Ishikawa (cell line): ENCODE measurements around the gene CDX2.

Experiments used
- CEBPB ChIP-seq: IDR thresholded peaks from 2 replicates; pipeline ENCODE4 v1.6.1; 2012
- RAD21 ChIP-seq: IDR thresholded peaks from 2 replicates; pipeline ENCODE4 v1.6.1; 2012; ENCODE audit warnings: low read depth
- TAF1 ChIP-seq: IDR thresholded peaks from 2 replicates; pipeline ENCODE4 v1.6.1; 2012; ENCODE audit warnings: low read depth, mild to moderate bottlenecking
- YY1 ChIP-seq: IDR thresholded peaks from 2 replicates; pipeline ENCODE4 v1.6.1; 2012; ENCODE audit warnings: low read depth

GRCh38 chr13:27966641-27967202 is 2.4 kb downstream of the CDX2 start:
- TF ChIP-seq TAF1 (no peak), CEBPB (no peak), RAD21 (no peak), YY1 (no peak)
